ENCODE data around the gene ABLIM1. TPM values are rescaled to one million over a fixed set of nuclear protein-coding genes. Genes with fewer than 3 reads are reported as not detected.

Gene ABLIM1
- total RNA-seq, 1 donor from 2014 or later, result 70.0 TPM

- H3K4me1 ChIP-seq (ENCODE audit: insufficient read depth, low read length), result peaks cover 50% of the 10 kb centered on the region
- H3K9me3 Mint-ChIP-seq (ENCODE audit: unreplicated experiment), result no peaks in the 10 kb centered on the region
- no peaks in the 10 kb centered on the region for H4K20me1 ChIP-seq (ENCODE audit: insufficient read depth, low read length)
- FAIRE-seq, result no peak
- peaks cover 12% of the 10 kb centered on the region for H3K36me3 Mint-ChIP-seq (ENCODE audit: low read depth, unreplicated experiment)
- H3K4me3 ChIP-seq (ENCODE audit: insufficient read depth, low read depth, low read length), result peak overlapping the region; percentile 81
- H3K36me3 ChIP-seq (ENCODE audit: insufficient read depth, low read length), result no peaks in the 10 kb centered on the region
- TF ChIP-seq EZH2 (IDR thresholded peaks at IDR 0.05; ENCODE audit: insufficient read depth, low read length) (no peak), CTCF (IDR thresholded peaks at IDR 0.05; ENCODE audit: insufficient read depth, low read depth, low read length) (no peak)
- H3K27me3 Mint-ChIP-seq (ENCODE audit: low read depth, unreplicated experiment), result no peaks in the 10 kb centered on the region
- DNase-seq (ENCODE audit: low read depth), result no peak
- H3K9me3 ChIP-seq (ENCODE audit: insufficient read depth, low read depth, low read length), result no peaks in the 10 kb centered on the region
- peaks cover 72% of the 10 kb centered on the region for H3K4me1 Mint-ChIP-seq (ENCODE audit: low read depth, unreplicated experiment)
- H2AFZ ChIP-seq (ENCODE audit: low read depth, low read length), result peak overlapping the region; percentile 78
- H3K4me2 ChIP-seq (ENCODE audit: low read length), result peak overlapping the region; percentile 96
- peak overlapping the region; percentile 97 for H3K4me3 Mint-ChIP-seq (ENCODE audit: unreplicated experiment)
- H3K27me3 ChIP-seq (ENCODE audit: insufficient read depth, low read length), result peaks cover 7% of the 10 kb centered on the region
- peak overlapping the region; percentile 98 for H3K27ac Mint-ChIP-seq (ENCODE audit: unreplicated experiment)
- peak overlapping the region; percentile 83 for H3K9ac ChIP-seq (ENCODE audit: low read length)
- H3K79me2 ChIP-seq (ENCODE audit: insufficient read depth, low read length), result no peaks in the 10 kb centered on the region
- H3K27ac ChIP-seq (ENCODE audit: low read depth, low read length), result no peak overlapping the region
These were observed 26.9 kb downstream of the ABLIM1 start for GRCh38 chr10:114631090-114631665.

- no peaks in the 10 kb centered on the region for H3K9me3 Mint-ChIP-seq (ENCODE audit: unreplicated experiment)
- FAIRE-seq (no peak), DNase-seq (ENCODE audit: low read depth) (no peak)
- Histone ChIP-seq H3K79me2 (ENCODE audit: insufficient read depth, low read length) (no peaks in the 10 kb centered on the region), H3K9ac (ENCODE audit: low read length) (no peak overlapping the region), H4K20me1 (ENCODE audit: insufficient read depth, low read length) (no peaks in the 10 kb centered on the region), H3K9me3 (ENCODE audit: insufficient read depth, low read depth, low read length) (no peaks in the 10 kb centered on the region), H3K4me1 (ENCODE audit: insufficient read depth, low read length) (peaks cover 48% of the 10 kb centered on the region), H3K4me2 (ENCODE audit: low read length) (peak overlapping the region; percentile 13), H3K27ac (ENCODE audit: low read depth, low read length) (no peak overlapping the region), H2AFZ (ENCODE audit: low read depth, low read length) (no peak overlapping the region), H3K36me3 (ENCODE audit: insufficient read depth, low read length) (no peaks in the 10 kb centered on the region), H3K4me3 (ENCODE audit: insufficient read depth, low read depth, low read length) (no peak overlapping the region), H3K27me3 (ENCODE audit: insufficient read depth, low read length) (peaks cover 7% of the 10 kb centered on the region)
- H3K27me3 Mint-ChIP-seq (ENCODE audit: low read depth, unreplicated experiment), result no peaks in the 10 kb centered on the region
- H3K27ac Mint-ChIP-seq (ENCODE audit: unreplicated experiment), result peak overlapping the region; percentile 82
- peaks cover 70% of the 10 kb centered on the region for H3K4me1 Mint-ChIP-seq (ENCODE audit: low read depth, unreplicated experiment)
- peaks cover 12% of the 10 kb centered on the region for H3K36me3 Mint-ChIP-seq (ENCODE audit: low read depth, unreplicated experiment)
- no peak for TF ChIP-seq EZH2 (IDR thresholded peaks at IDR 0.05; ENCODE audit: insufficient read depth, low read length)
- H3K4me3 Mint-ChIP-seq (ENCODE audit: unreplicated experiment), result peak overlapping the region; percentile 97
These were observed 28.0 kb downstream of the ABLIM1 start for GRCh38 chr10:114629824-114630730.

- H3K27ac Mint-ChIP-seq (ENCODE audit: unreplicated experiment), result peak overlapping the region; percentile 82
- H3K4me3 ChIP-seq (ENCODE audit: insufficient read depth, low read depth, low read length), result no peak overlapping the region
- FAIRE-seq, result no peak
These were observed 28.8 kb downstream of the ABLIM1 start for GRCh38 chr10:114629083-114629823.

More at GRCh38 chr10:114629083-114629823, 28.8 kb downstream of the ABLIM1 start:
- Histone ChIP-seq H4K20me1 (ENCODE audit: insufficient read depth, low read length) (peaks cover 1% of the 10 kb centered on the region), H3K4me2 (ENCODE audit: low read length) (peak overlapping the region; percentile 13), H3K9ac (ENCODE audit: low read length) (no peak overlapping the region), H3K27ac (ENCODE audit: low read depth, low read length) (no peak overlapping the region), H3K27me3 (ENCODE audit: insufficient read depth, low read length) (peaks cover 7% of the 10 kb centered on the region), H2AFZ (ENCODE audit: low read depth, low read length) (no peak overlapping the region), H3K79me2 (ENCODE audit: insufficient read depth, low read length) (no peaks in the 10 kb centered on the region), H3K9me3 (ENCODE audit: insufficient read depth, low read depth, low read length) (no peaks in the 10 kb centered on the region), H3K4me1 (ENCODE audit: insufficient read depth, low read length) (peaks cover 48% of the 10 kb centered on the region), H3K36me3 (ENCODE audit: insufficient read depth, low read length) (no peaks in the 10 kb centered on the region)
- TF ChIP-seq CTCF (IDR thresholded peaks at IDR 0.05; ENCODE audit: insufficient read depth, low read depth, low read length), result no peak
- TF ChIP-seq EZH2 (IDR thresholded peaks at IDR 0.05; ENCODE audit: insufficient read depth, low read length), result no peak
- no peaks in the 10 kb centered on the region for H3K27me3 Mint-ChIP-seq (ENCODE audit: low read depth, unreplicated experiment)
- peak overlapping the region; percentile 97 for H3K4me3 Mint-ChIP-seq (ENCODE audit: unreplicated experiment)
- no peak for DNase-seq (ENCODE audit: low read depth)
- H3K9me3 Mint-ChIP-seq (ENCODE audit: unreplicated experiment), result no peaks in the 10 kb centered on the region
- H3K4me1 Mint-ChIP-seq (ENCODE audit: low read depth, unreplicated experiment), result peaks cover 69% of the 10 kb centered on the region
- peaks cover 12% of the 10 kb centered on the region for H3K36me3 Mint-ChIP-seq (ENCODE audit: low read depth, unreplicated experiment)
